Cerebellar cortex (tissue), 1 donor: ENCODE results near the gene PALM.
A peak's percentile ranks its signal among the peaks of the same experiment; 100 is the strongest.
"Not testable (repeated sequence)": the region's sequence is repeated elsewhere in the genome, so short reads cannot be mapped to it uniquely, and the experiment has no call there.

ENCODE experiments used
- DNase-seq: peaks from one replicate; pipeline ENCODE4 v3.0.0-alpha.2; 2015; ENCODE audit warnings: low spot score

Gene PALM

GRCh38 chr19:708154-709143 is at the start of gene PALM:
Gene PALM (plus strand): TSS chr19:708935. CDS start chr19:709147, 212 bp downstream.
- peak; percentile 25 for DNase-seq

- DNase-seq = no peak
Observed at GRCh38 chr19:660793-661426, 47.8 kb upstream of the PALM start.

- no peak for DNase-seq
Observed at GRCh38 chr19:661427-662196, 47.1 kb upstream of the PALM start.

- DNase-seq = no peak
Observed at GRCh38 chr19:662207-662961, 46.4 kb upstream of the PALM start.

- peak; percentile 85 for DNase-seq
Observed at GRCh38 chr19:662962-663681, 45.6 kb upstream of the PALM start, which contains the start of gene RNF126. Gene RNF126 (minus strand): TSS chr19:663214. CDS start chr19:663121, 93 bp downstream.

GRCh38 chr19:663682-664117 is 45.0 kb upstream of the PALM start:
- no peak for DNase-seq

- peak; percentile 81 for DNase-seq
Observed at GRCh38 chr19:664913-665443, 43.8 kb upstream of the PALM start.

- DNase-seq = not testable (repeated sequence)
Observed at GRCh38 chr19:666985-667573, 41.7 kb upstream of the PALM start.

- DNase-seq = not testable (repeated sequence)
Observed at GRCh38 chr19:668675-669434, 39.9 kb upstream of the PALM start.

- no peak for DNase-seq
Observed at GRCh38 chr19:670609-671075, 38.1 kb upstream of the PALM start.

GRCh38 chr19:674282-675151 is 34.2 kb upstream of the PALM start:
- DNase-seq = no peak

- DNase-seq = no peak
Observed at GRCh38 chr19:676007-676338, 32.8 kb upstream of the PALM start.

- DNase-seq = no peak
Observed at GRCh38 chr19:676339-677105, 32.2 kb upstream of the PALM start, which contains the start of gene FSTL3. Gene FSTL3 (plus strand): TSS chr19:676392. CDS start chr19:676424, 32 bp downstream.

- DNase-seq = no peak
Observed at GRCh38 chr19:677201-677600, 31.5 kb upstream of the PALM start.

GRCh38 chr19:677601-678436 is 30.9 kb upstream of the PALM start:
- no peak for DNase-seq

- no peak for DNase-seq
Observed at GRCh38 chr19:678791-679388, 29.8 kb upstream of the PALM start.
